DOHH2 (cell line): ENCODE results near the gene FAM186B.

Experiments used
- H3F3A ChIP-seq: fragments of 200-600 bp; sonication (generic), shearing (Covaris generic); 2 replicates; pipeline ENCODE4 v1.6.0; 2016; ENCODE audit warnings: antibody characterized with exemption, mild to moderate bottlenecking; ENCODE audit not compliant: control insufficient read depth, insufficient read depth
- H3K27ac ChIP-seq: fragments of 200-600 bp; sonication (generic); 2 replicates; pipeline ENCODE4 v1.5.1; 2014; ENCODE audit warnings: low read depth, mild to moderate bottlenecking, low read length, moderate library complexity
- H3K27me3 ChIP-seq: fragments of 200-600 bp; sonication (generic); 2 replicates; pipeline ENCODE4 v1.6.1; 2014; ENCODE audit warnings: mild to moderate bottlenecking, low read length, mixed read lengths; ENCODE audit not compliant: control insufficient read depth
- H3K36me3 ChIP-seq: fragments of 200-600 bp; sonication (generic); 2 replicates; pipeline ENCODE4 v1.6.1; 2014; ENCODE audit warnings: mild to moderate bottlenecking, low read length, moderate library complexity, mixed read lengths; ENCODE audit not compliant: control insufficient read depth
- H3K4me1 ChIP-seq: fragments of 200-600 bp; sonication (generic); 2 replicates; pipeline ENCODE4 v1.6.1; 2014; ENCODE audit warnings: mild to moderate bottlenecking, low read length, mixed read lengths; ENCODE audit not compliant: control insufficient read depth
- H3K4me2 ChIP-seq: fragments of 200-600 bp; sonication (generic); 2 replicates; pipeline ENCODE4 v1.6.0; 2014; ENCODE audit warnings: mild to moderate bottlenecking, low read length, moderate library complexity
- H3K4me3 ChIP-seq: fragments of 200-600 bp; sonication (generic); 2 replicates; pipeline ENCODE4 v1.5.1; 2014; ENCODE audit warnings: mild to moderate bottlenecking, low read length, mixed read lengths
- H3K79me2 ChIP-seq: fragments of 200-600 bp; sonication (generic); 2 replicates; pipeline ENCODE4 v1.6.1; 2014; ENCODE audit warnings: mild to moderate bottlenecking, low read length, mixed read lengths; ENCODE audit not compliant: control insufficient read depth
- H3K9me2 ChIP-seq: fragments of 200-600 bp; sonication (generic); replicated peaks from 2 replicates; pipeline ENCODE4 v1.6.1; 2014; ENCODE audit warnings: mild to moderate bottlenecking, low read length, mixed read lengths; ENCODE audit not compliant: control insufficient read depth
- H3K9me3 ChIP-seq: fragments of 200-600 bp; sonication (generic); 2 replicates; pipeline ENCODE4 v1.6.1; 2014; ENCODE audit warnings: antibody characterized with exemption, low read length, mixed read lengths; ENCODE audit not compliant: control insufficient read depth, insufficient read depth
- H4K20me1 ChIP-seq: fragments of 200-600 bp; sonication (generic); 2 replicates; pipeline ENCODE4 v1.6.0; 2014; ENCODE audit warnings: low read depth, mild to moderate bottlenecking, antibody characterized with exemption, low read length, moderate library complexity; ENCODE audit not compliant: control insufficient read depth, insufficient read depth
- CTCF ChIP-seq: fragments of 200-600 bp; sonication (generic); IDR thresholded peaks from one replicate; pipeline ENCODE4 v1.5.1; 2014; ENCODE audit warnings: antibody characterized with exemption, mild to moderate bottlenecking, low read depth, low read length; ENCODE audit not compliant: poor library complexity, severe bottlenecking
- EZH2phosphoT487 ChIP-seq: fragments of 200-600 bp; sonication (generic); IDR thresholded peaks from 2 replicates; pipeline ENCODE4 v1.6.1; 2017; ENCODE audit warnings: borderline replicate concordance, mild to moderate bottlenecking, antibody characterized with exemption, low read length, moderate library complexity, mixed read lengths

Gene FAM186B

GRCh38 chr12:49626836-49627235, 21.4 kb upstream of the FAM186B start:
- H3K36me3 ChIP-seq: no peaks in the 10 kb centered on the region
- H3K27ac ChIP-seq: no peak overlapping the region
- H3K4me1 ChIP-seq: peaks cover 36% of the 10 kb centered on the region
- H3K9me2 ChIP-seq: no peaks in the 10 kb centered on the region
- no peaks in the 10 kb centered on the region for H3K79me2 ChIP-seq
- H3F3A ChIP-seq: peaks cover 31% of the 10 kb centered on the region
- no peak overlapping the region for H3K4me3 ChIP-seq
- H4K20me1 ChIP-seq: no peaks in the 10 kb centered on the region
- no peak for TF ChIP-seq CTCF
- TF ChIP-seq EZH2phosphoT487: no peak
- H3K4me2 ChIP-seq: no peak overlapping the region
- H3K9me3 ChIP-seq: no peaks in the 10 kb centered on the region
- no peaks in the 10 kb centered on the region; the same call in 1 of the 2 replicates for H3K27me3 ChIP-seq

- no peaks in the 10 kb centered on the region for H3K36me3 ChIP-seq
These were observed 20.9 kb upstream of the FAM186B start for GRCh38 chr12:49626169-49626835.

GRCh38 chr12:49624921-49625577, 19.6 kb upstream of the FAM186B start:
- Histone ChIP-seq H3K27me3 (no peaks in the 10 kb centered on the region), H3K27ac (no peak overlapping the region), H4K20me1 (no peaks in the 10 kb centered on the region), H3K9me2 (no peaks in the 10 kb centered on the region), H3F3A (peaks cover 39% of the 10 kb centered on the region), H3K4me3 (no peak overlapping the region), H3K4me2 (no peak overlapping the region), H3K36me3 (no peaks in the 10 kb centered on the region), H3K79me2 (no peaks in the 10 kb centered on the region), H3K9me3 (no peaks in the 10 kb centered on the region), H3K4me1 (peaks cover 51% of the 10 kb centered on the region)
- TF ChIP-seq EZH2phosphoT487: no peak
- TF ChIP-seq CTCF: no peak

More at GRCh38 chr12:49626169-49626835, 20.9 kb upstream of the FAM186B start:
- Histone ChIP-seq H3F3A (peaks cover 36% of the 10 kb centered on the region), H3K9me2 (no peaks in the 10 kb centered on the region), H3K4me3 (no peak overlapping the region), H3K4me2 (no peak overlapping the region), H3K27ac (no peak overlapping the region), H3K4me1 (peaks cover 42% of the 10 kb centered on the region), H3K79me2 (no peaks in the 10 kb centered on the region), H3K9me3 (no peaks in the 10 kb centered on the region), H4K20me1 (no peaks in the 10 kb centered on the region), H3K27me3 (no peaks in the 10 kb centered on the region; the same call in 1 of the 2 replicates)
- TF ChIP-seq CTCF (peak; percentile 45), EZH2phosphoT487 (no peak)
